Tibial nerve (tissue), 4 donors: ENCODE data around the gene RNF121. TPM values are rescaled to one million over a fixed set of nuclear protein-coding genes. Genes with fewer than 3 reads are reported as not detected.

Experiments used
- DNase-seq, 2 donors: peaks; one replicate each; pipeline ENCODE4 v3.0.0-alpha.2; 2019; ENCODE audit warnings: low spot score in 2 of 2
- H3K27ac ChIP-seq, 4 donors: fragments of 200-600 bp; sonication (generic) in 3 of 4; one replicate each; pipeline ENCODE4 v1.5.1; 2017 to 2019; ENCODE audit warnings: mild to moderate bottlenecking in 1 of 4
- H3K27me3 ChIP-seq, 2 donors: fragments of 200-600 bp; sonication (generic) in 1 of 2; one replicate each; pipeline versions ENCODE4 v1.5.1 to v1.6.0; 2017 to 2019
- H3K36me3 ChIP-seq, 3 donors: fragments of 200-600 bp; sonication (generic); one replicate each; pipeline ENCODE4 v1.5.1; 2018 to 2019
- H3K4me1 ChIP-seq, 4 donors: fragments of 200-600 bp; sonication (generic) in 3 of 4; one replicate each; pipeline ENCODE4 v1.5.1; 2017 to 2019
- H3K4me3 ChIP-seq, 4 donors: fragments of 200-600 bp; sonication (generic) in 3 of 4; one replicate each; pipeline ENCODE4 v1.5.1; 2017 to 2019; ENCODE audit warnings: mild to moderate bottlenecking in 1 of 4, moderate library complexity in 1 of 4
- H3K9me3 ChIP-seq, 4 donors: fragments of 200-600 bp; sonication (generic) in 3 of 4; one replicate each; pipeline ENCODE4 v1.5.1; 2017 to 2019
- EP300 ChIP-seq, 2 donors: sonication (generic); formaldehyde crosslinking; IDR thresholded peaks; one replicate each; pipeline ENCODE4 v1.6.1; 2017; ENCODE audit warnings: antibody characterized with exemption in 2 of 2, mild to moderate bottlenecking in 1 of 2
- POLR2A ChIP-seq, 2 donors: fragments of 450-650 bp; IDR thresholded peaks; one replicate each; pipeline ENCODE4 v1.6.1; 2017; ENCODE audit warnings: antibody characterized with exemption in 2 of 2, mild to moderate bottlenecking in 2 of 2, moderate library complexity in 2 of 2
- WGBS, 2 donors: methylation state at CpG; one replicate each; pipeline ENCODE4 v1.1.5; 2018; 5-methylcytosine and 5-hydroxymethylcytosine counted together
- total RNA-seq, 4 donors: library from RNA; depleted of rRNA; stranded (reverse); fragments of >200 nt; gene quantifications; one replicate each; pipeline ENCODE4 v1.1.0, GENCODE V29; 2016
- TF ChIP-seq, protein P1 (sequence below), 5 experiments: fragments of 200-600 bp in 3 of 5; fragments of 450-650 bp in 2 of 5; sonication (generic) in 3 of 5; IDR thresholded peaks; one replicate each; pipeline ENCODE4 v1.5.1; 2016 to 2019; ENCODE audit warnings: antibody characterized with exemption in 5 of 5, mild to moderate bottlenecking in 3 of 5, moderate library complexity in 2 of 5

RNF121 gene
- total RNA-seq, 4 donors from 2014 or later, result 17.2 to 29.4 (median 21.4) TPM

DNA sequence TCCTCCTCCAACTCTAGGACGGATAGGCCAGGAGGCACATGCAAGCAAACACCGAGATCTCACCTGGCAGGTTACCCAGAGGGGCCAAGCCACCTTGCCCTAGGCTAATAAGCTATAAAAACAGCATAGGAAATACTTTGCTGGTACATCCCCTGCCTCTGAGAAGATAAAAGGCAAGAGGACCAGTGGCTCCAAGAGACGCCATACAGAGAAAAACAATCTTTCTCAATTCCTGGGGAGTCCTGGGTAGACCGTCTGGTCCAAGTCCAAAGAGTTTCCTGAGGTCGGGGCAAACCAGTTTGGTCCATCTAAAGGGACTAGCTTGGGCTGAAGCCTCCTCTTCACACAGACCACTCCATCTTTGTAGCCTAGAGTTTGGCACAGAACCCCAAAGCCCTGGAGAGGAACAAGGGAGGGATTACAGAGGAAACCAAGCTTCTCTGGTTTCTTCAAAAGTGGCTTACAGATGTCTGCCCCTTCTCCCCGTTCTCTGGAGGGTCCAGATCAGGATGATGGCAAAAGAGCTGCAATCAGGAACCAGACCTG lies 111.1 kb downstream of the RNF121 start:
- H3K4me3 ChIP-seq, result peak overlapping the region; percentile 43 to 65 (median 58)
- TF ChIP-seq POLR2A (IDR thresholded peaks at IDR 0.05), result no peak
- no peak for TF ChIP-seq EP300 (IDR thresholded peaks at IDR 0.05)
- TF ChIP-seq, protein P1, sequence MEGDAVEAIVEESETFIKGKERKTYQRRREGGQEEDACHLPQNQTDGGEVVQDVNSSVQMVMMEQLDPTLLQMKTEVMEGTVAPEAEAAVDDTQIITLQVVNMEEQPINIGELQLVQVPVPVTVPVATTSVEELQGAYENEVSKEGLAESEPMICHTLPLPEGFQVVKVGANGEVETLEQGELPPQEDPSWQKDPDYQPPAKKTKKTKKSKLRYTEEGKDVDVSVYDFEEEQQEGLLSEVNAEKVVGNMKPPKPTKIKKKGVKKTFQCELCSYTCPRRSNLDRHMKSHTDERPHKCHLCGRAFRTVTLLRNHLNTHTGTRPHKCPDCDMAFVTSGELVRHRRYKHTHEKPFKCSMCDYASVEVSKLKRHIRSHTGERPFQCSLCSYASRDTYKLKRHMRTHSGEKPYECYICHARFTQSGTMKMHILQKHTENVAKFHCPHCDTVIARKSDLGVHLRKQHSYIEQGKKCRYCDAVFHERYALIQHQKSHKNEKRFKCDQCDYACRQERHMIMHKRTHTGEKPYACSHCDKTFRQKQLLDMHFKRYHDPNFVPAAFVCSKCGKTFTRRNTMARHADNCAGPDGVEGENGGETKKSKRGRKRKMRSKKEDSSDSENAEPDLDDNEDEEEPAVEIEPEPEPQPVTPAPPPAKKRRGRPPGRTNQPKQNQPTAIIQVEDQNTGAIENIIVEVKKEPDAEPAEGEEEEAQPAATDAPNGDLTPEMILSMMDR (IDR thresholded peaks at IDR 0.05), result no peak
- H3K9me3 ChIP-seq, result no peaks in the 10 kb centered on the region
- H3K27ac ChIP-seq, result peak overlapping the region; percentile 91 to 100 (median 97)
- H3K36me3 ChIP-seq, result peaks cover 0 to 10% (median under 1%) of the 10 kb centered on the region in 3 donors
- no peak for DNase-seq
- 5% methylated on average over 6 of the region's 6 CpGs for WGBS, 2 donors
- no peaks in the 10 kb centered on the region for H3K27me3 ChIP-seq
- H3K4me1 ChIP-seq, result peaks cover 4 to 76% (median 47%) of the 10 kb centered on the region in 4 donors

DNA sequence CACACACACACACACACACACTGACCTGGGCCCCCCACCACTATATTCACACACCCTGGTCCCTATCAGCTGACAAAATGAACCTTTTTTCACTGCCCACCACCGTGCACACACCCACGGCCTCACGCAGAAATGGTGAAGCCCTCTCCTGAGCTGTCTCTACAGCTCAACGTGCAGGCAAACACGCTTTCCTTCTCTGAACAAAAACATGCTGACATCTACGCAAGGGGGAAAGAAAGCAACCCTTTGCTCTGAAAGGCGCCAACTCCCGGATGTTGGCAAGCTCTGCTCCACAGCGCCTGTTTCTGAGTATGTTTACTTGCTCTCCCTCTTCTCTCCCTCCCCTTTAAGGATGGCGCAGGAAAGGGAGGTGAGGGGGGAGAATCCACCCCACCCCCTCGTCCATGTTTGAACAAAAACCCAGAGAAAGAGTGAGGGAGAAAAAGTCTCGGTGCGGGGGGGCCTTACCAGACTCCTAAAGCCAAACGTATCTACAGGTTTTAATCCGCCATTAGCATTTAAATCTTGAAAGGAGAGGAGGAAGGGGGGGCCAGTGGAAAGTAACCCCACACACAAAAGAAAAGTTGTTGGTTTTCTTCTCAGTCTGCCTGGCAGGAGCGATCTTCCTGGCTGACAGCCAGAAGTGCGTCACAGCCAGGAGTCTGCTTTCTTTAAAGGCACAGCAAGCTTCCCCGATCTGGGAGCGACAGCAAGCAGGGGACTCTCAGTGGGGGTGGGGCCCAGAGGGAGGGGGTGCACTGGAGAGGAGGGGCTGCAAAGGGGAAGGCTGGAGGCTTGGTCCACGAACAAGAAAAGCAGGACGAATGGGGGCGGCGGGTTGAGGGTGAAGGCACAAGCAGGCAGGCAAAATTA lies 111.9 kb downstream of the RNF121 start:
- WGBS, 2 donors, result 1% methylated on average over 23 of the region's 23 CpGs
- H3K4me1 ChIP-seq, result peaks cover 4 to 73% (median 44%) of the 10 kb centered on the region in 4 donors
- peaks cover 0 to 2% (median 0%) of the 10 kb centered on the region in 3 donors for H3K36me3 ChIP-seq
- peak; percentile 95 to 96 for DNase-seq
- TF ChIP-seq, protein P1 (IDR thresholded peaks at IDR 0.05), result peak in 2 of 5 experiments; percentile 6 to 31
- TF ChIP-seq POLR2A (IDR thresholded peaks at IDR 0.05) (peak; percentile 38 to 71), EP300 (IDR thresholded peaks at IDR 0.05) (peak; percentile 77 to 97)
- H3K27ac ChIP-seq, result peak overlapping the region; percentile 91 to 100 (median 97)
- H3K27me3 ChIP-seq, result no peaks in the 10 kb centered on the region
- peak overlapping the region; percentile 43 to 65 (median 58) for H3K4me3 ChIP-seq
- H3K9me3 ChIP-seq, result no peaks in the 10 kb centered on the region

DNA sequence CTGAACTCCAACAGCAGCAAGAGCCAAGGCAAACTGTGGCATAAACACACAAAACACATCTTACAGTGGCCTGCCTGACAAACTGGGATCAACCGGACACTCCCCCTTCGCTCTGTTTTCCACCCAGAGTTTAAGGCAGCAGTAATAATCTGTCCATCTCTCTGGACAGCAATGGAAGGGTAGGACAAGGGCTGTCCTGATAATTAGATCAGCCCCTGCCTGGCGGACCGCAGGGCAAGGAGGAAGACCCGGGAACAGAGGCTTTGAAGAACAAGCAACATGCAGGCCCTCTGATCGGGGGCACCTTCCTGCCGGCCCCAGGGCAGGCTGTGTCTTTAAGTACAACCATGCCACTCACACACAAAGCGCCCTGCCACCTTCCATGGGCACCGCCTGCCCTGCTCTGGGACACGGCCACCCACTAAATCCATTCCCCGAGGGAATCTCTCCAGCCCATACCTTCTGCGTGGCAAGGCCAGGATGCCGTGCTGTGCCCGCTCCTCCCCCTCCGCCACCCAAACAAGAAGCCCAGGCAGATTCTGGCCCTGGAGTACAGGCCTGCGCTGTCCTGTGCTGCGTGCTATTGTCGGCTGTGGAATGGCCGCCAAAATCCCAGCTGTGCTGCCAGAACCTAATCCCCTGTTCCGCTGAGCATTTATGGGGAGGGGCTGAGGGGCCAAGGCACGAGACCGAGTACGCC lies 112.7 kb downstream of the RNF121 start:
- H3K4me3 ChIP-seq, result peak overlapping the region; percentile 43 to 65 (median 58)
- peak; percentile 42 to 64 for DNase-seq
- H3K9me3 ChIP-seq, result no peaks in the 10 kb centered on the region
- peaks cover 4 to 68% (median 37%) of the 10 kb centered on the region in 4 donors for H3K4me1 ChIP-seq
- TF ChIP-seq EP300 (IDR thresholded peaks at IDR 0.05) (peak in 1 of 2 donors; percentile 52), POLR2A (IDR thresholded peaks at IDR 0.05) (no peak)
- TF ChIP-seq, protein P1 (IDR thresholded peaks at IDR 0.05), result peak in 1 of 5 experiments; percentile 10
- H3K27ac ChIP-seq, result peak overlapping the region; percentile 91 to 100 (median 97)
- no peaks in the 10 kb centered on the region for H3K27me3 ChIP-seq
- WGBS, 2 donors, result 0% methylated on average over 12 to 18 of the region's 23 CpGs
- H3K36me3 ChIP-seq, result no peaks in the 10 kb centered on the region

DNA sequence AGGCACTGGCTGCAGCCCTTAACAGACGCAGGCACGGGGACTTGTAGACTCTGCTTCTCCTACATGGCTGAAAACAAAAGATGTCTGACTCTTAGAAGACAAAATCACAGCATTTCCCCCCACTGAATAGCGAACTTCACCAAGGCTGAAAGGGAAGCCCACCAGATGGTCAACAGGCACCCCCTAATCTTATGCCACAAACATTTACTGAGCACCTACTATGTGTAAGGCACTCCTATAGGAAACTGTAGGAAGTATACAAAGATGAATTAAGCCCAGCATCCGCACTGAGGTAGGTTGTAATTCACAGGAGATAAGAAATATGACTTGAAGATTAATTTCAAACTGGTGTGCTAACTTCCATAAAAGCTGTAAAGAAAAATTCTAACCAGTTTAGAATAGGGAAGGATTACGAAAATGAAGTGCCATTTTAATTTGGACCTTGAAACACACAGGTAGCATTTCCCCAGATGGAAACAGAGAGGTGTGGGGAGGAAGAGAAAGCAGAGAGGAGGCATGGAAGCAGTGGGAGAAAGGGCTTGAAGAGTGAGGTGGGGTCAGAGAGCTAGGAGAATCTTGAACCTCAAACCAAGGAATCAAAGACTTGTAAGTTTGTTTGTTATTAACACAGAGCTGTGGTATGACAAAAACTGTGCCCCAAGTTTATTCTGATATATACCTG lies 113.4 kb downstream of the RNF121 start:
- DNase-seq, result no peak
- Histone ChIP-seq H3K4me3 (peak overlapping the region; percentile 43 to 65 (median 58)), H3K4me1 (peaks cover 4 to 62% (median 31%) of the 10 kb centered on the region in 4 donors), H3K9me3 (no peaks in the 10 kb centered on the region), H3K27ac (peak overlapping the region; percentile 91 to 100 (median 97)), H3K27me3 (no peaks in the 10 kb centered on the region), H3K36me3 (no peaks in the 10 kb centered on the region)
- 21 to 26% methylated on average over 4 to 5 of the region's 5 CpGs for WGBS, 2 donors
- no peak for TF ChIP-seq EP300 (IDR thresholded peaks at IDR 0.05)
- TF ChIP-seq, protein P1 (IDR thresholded peaks at IDR 0.05), result peak in 1 of 5 experiments; percentile 4
